Transverse colon (tissue), 4 donors: ENCODE data around the gene HTD2. TPM values are rescaled to one million over a fixed set of nuclear protein-coding genes. Genes with fewer than 3 reads are reported as not detected.

ENCODE experiments used
- DNase-seq: peaks from one replicate; pipeline ENCODE4 v3.0.0-alpha.2; 2019
- H3K27ac ChIP-seq, 4 donors: fragments of 200-600 bp; sonication (generic); 2 replicates each; pipeline ENCODE4 v1.5.1; 2016 to 2018; ENCODE audit warnings: inconsistent platforms in 4 of 4
- H3K27me3 ChIP-seq: fragments of 200-600 bp; sonication (generic); 2 replicates; pipeline ENCODE4 v1.5.1; 2017; ENCODE audit warnings: inconsistent platforms
- H3K36me3 ChIP-seq, 4 donors: fragments of 200-600 bp; sonication (generic); 2 replicates each; pipeline ENCODE4 v1.5.1; 2017 to 2019; ENCODE audit warnings: inconsistent platforms in 4 of 4
- H3K4me1 ChIP-seq, 4 donors: fragments of 200-600 bp; sonication (generic); 2 replicates each; pipeline ENCODE4 v1.5.1; 2017 to 2020; ENCODE audit warnings: inconsistent platforms in 4 of 4
- H3K4me3 ChIP-seq, 4 donors: fragments of 200-600 bp; sonication (generic); 1 replicate in 1 of 4; 2 replicates in 3 of 4; pipeline versions ENCODE4 v1.5.1 to v1.6.1; 2017 to 2019; ENCODE audit warnings: inconsistent platforms in 4 of 4
- H3K9me3 ChIP-seq, 2 donors: fragments of 200-600 bp; sonication (generic); 2 replicates each; pipeline ENCODE4 v1.5.1; 2017 to 2019; ENCODE audit warnings: inconsistent platforms in 2 of 2
- EP300 ChIP-seq: sonication (generic); formaldehyde crosslinking; IDR thresholded peaks from one replicate; pipeline ENCODE4 v1.6.1; 2017; ENCODE audit warnings: antibody characterized with exemption, low read depth
- POLR2A ChIP-seq: fragments of 450-650 bp; IDR thresholded peaks from one replicate; pipeline ENCODE4 v1.6.1; 2016; ENCODE audit warnings: antibody characterized with exemption, mild to moderate bottlenecking, moderate library complexity
- POLR2AphosphoS5 ChIP-seq, 3 donors: sonication (generic); formaldehyde crosslinking; IDR thresholded peaks; one replicate each; pipeline ENCODE4 v1.6.1; 2016; ENCODE audit warnings: antibody characterized with exemption in 3 of 3
- WGBS, 2 donors: methylation state at CpG; one replicate each; pipeline ENCODE4 v1.1.5; 2018; ENCODE audit warnings: low coverage in 1 of 2; 5-methylcytosine and 5-hydroxymethylcytosine counted together
- in situ Hi-C, 4 donors: fragments of 200-750 bp; cut with MboI; loops; one replicate each; pipeline versions ENCODE4 v1.15.0 to v1.15.1; 2017; ENCODE audit warnings: low sequenced_read_pairs in 3 of 4, low pct_ligation_motif_present in 1 of 4, low pct_unique_long_range_greater_than_20kb in 1 of 4
- intact Hi-C: fragments of 100-400 bp; cut with DNase I; formaldehyde crosslinking; loops from one replicate; pipeline ENCODE4 v1.15.1; 2023; ENCODE audit warnings: low total_unique reads
- total RNA-seq, 4 donors: library from RNA; depleted of rRNA; stranded (reverse); fragments of >200 nt; gene quantifications; one replicate each; pipeline ENCODE4 v1.1.0, GENCODE V29; 2016
- TF ChIP-seq, protein P1 (sequence below), 5 experiments: fragments of 200-600 bp in 3 of 5; fragments of 450-650 bp in 2 of 5; sonication (generic) in 3 of 5; IDR thresholded peaks; 1 replicate in 2 of 5; 2 replicates in 3 of 5; pipeline ENCODE4 v1.5.1; 2016 to 2017; ENCODE audit warnings: antibody characterized with exemption in 5 of 5, inconsistent platforms in 3 of 5, mild to moderate bottlenecking in 2 of 5, moderate library complexity in 1 of 5

The HTD2 gene
- total RNA-seq, 4 donors from 2014 or later: 11.1 to 16.9 (median 16.7) TPM; not detected in 1

DNA sequence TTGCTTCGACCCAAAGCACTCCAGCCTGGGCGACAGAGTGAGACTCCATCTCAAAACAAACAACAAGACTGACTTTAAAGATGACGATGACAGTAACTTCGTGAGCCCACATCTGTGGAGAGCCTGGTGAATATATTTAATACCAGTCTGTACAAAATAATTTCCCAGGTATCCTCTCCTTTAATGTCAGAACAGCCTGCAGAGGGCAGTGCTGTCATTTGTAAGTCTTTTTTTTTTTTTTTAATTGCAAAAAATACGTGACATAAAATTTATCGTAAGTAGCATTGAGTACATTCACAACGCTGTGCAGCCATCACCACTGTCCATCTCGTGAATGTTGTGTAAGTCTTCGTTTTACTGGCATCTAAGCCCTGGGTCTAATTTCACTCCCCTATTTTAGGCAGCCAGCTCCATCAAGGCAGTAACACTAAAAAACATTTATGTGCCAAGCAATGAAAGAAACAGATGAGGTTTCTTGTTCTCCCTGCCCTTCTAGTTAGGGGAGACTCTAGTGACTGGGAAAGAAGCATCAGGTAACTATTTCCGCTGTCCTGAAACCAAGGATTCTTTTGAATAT is 1.4 kb downstream of the HTD2 start:
- Histone ChIP-seq H3K36me3 (peaks cover 0 to 26% (median 13%) of the 10 kb centered on the region in 4 donors), H3K27me3 (no peaks in the 10 kb centered on the region), H3K4me1 (peaks cover 12 to 27% (median 23%) of the 10 kb centered on the region in 4 donors), H3K9me3 (no peaks in the 10 kb centered on the region), H3K27ac (peak overlapping the region; percentile 95 to 96 (median 96)), H3K4me3 (peak overlapping the region; percentile 65 to 92 (median 87))
- peak; percentile 46 for DNase-seq
- 19 to 20% methylated on average over 9 to 10 of the region's 10 CpGs for WGBS, 2 donors
- in situ Hi-C loops (loop anchor here in 1 of 4 donors (25.0 kb wide), 1 partner anchor 230 kb away; the partner anchor contains the start of gene ACOX2), intact Hi-C loops (loop anchor here (5.0 kb wide), 1 partner anchor 70 kb away; the partner anchor contains the start of gene ABHD6)
- TF ChIP-seq, protein P1, sequence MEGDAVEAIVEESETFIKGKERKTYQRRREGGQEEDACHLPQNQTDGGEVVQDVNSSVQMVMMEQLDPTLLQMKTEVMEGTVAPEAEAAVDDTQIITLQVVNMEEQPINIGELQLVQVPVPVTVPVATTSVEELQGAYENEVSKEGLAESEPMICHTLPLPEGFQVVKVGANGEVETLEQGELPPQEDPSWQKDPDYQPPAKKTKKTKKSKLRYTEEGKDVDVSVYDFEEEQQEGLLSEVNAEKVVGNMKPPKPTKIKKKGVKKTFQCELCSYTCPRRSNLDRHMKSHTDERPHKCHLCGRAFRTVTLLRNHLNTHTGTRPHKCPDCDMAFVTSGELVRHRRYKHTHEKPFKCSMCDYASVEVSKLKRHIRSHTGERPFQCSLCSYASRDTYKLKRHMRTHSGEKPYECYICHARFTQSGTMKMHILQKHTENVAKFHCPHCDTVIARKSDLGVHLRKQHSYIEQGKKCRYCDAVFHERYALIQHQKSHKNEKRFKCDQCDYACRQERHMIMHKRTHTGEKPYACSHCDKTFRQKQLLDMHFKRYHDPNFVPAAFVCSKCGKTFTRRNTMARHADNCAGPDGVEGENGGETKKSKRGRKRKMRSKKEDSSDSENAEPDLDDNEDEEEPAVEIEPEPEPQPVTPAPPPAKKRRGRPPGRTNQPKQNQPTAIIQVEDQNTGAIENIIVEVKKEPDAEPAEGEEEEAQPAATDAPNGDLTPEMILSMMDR (IDR thresholded peaks at IDR 0.05): peak; percentile 22 to 52 (median 37)
- TF ChIP-seq EP300 (no peak), POLR2AphosphoS5 (IDR thresholded peaks at IDR 0.05) (no peak)

DNA sequence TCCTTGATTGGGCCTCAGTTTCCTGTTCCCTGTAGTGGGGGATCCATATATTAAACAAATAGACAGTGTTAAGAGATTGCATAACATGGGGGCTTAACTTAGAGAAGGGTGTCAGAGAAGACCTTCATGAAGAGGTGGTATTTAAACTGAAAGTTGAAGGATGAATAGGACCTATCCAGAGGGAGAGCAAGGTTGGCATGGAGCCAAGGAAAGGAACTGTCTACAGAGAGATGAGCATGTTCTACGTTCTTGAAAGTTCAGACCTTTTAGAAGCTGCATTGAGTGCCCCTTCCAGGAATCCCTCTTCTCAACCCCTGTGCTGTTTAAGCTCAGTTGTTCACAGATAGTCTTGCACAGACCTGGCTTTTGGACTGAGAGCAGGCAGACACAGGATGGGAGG is 2.4 kb downstream of the HTD2 start:
- Histone ChIP-seq H3K4me3 (no peak overlapping the region), H3K27ac (peak overlapping the region in 2 of 4 donors; percentile 95 to 96), H3K27me3 (no peaks in the 10 kb centered on the region), H3K9me3 (no peaks in the 10 kb centered on the region), H3K4me1 (peaks cover 12 to 27% (median 23%) of the 10 kb centered on the region in 4 donors), H3K36me3 (peaks cover 0 to 29% (median 14%) of the 10 kb centered on the region in 4 donors)
- intact Hi-C loops: loop anchor here (5.0 kb wide), 1 partner anchor 71 kb away; the partner anchor contains the start of gene ABHD6
- DNase-seq: no peak
- in situ Hi-C loops: loop anchor here in 1 of 4 donors (25.0 kb wide), 1 partner anchor 229 kb away; the partner anchor contains the start of gene ACOX2
- WGBS, 2 donors: 38% methylated on average over 1 of the region's 1 CpG; no CpG with 5 or more reads in 1 of the 2 donors
- TF ChIP-seq POLR2A (no peak), EP300 (no peak), POLR2AphosphoS5 (IDR thresholded peaks at IDR 0.05) (no peak)
- TF ChIP-seq, protein P1 (IDR thresholded peaks at IDR 0.05): no peak

DNA sequence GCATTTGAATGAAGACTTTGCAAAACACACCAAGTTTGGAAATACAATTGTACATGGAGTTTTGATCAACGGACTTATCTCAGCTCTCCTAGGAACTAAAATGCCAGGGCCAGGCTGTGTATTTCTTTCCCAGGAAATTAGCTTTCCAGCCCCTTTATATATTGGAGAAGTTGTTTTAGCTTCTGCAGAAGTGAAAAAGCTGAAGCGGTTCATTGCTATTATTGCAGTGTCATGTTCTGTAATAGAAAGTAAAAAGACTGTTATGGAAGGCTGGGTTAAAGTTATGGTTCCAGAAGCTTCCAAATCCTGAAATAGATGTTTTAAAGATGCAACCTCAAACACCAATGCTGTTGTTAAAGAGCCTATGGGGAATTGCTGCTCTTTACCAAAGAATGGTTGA is 11.5 kb downstream of the HTD2 start:
- TF ChIP-seq EP300 (no peak), POLR2AphosphoS5 (IDR thresholded peaks at IDR 0.05) (no peak)
- Histone ChIP-seq H3K27ac (no peak overlapping the region), H3K4me1 (no peaks in the 10 kb centered on the region), H3K4me3 (no peak overlapping the region), H3K36me3 (peaks cover 0 to 45% (median 15%) of the 10 kb centered on the region in 4 donors), H3K27me3 (no peaks in the 10 kb centered on the region), H3K9me3 (no peaks in the 10 kb centered on the region)
- DNase-seq: no peak
- intact Hi-C loops (no loop called here), in situ Hi-C loops (loop anchor here in 1 of 4 donors (25.0 kb wide), 1 partner anchor 219 kb away; the partner anchor contains the start of gene ACOX2)
- 80 to 88% methylated on average over 2 of the region's 2 CpGs for WGBS, 2 donors

DNA sequence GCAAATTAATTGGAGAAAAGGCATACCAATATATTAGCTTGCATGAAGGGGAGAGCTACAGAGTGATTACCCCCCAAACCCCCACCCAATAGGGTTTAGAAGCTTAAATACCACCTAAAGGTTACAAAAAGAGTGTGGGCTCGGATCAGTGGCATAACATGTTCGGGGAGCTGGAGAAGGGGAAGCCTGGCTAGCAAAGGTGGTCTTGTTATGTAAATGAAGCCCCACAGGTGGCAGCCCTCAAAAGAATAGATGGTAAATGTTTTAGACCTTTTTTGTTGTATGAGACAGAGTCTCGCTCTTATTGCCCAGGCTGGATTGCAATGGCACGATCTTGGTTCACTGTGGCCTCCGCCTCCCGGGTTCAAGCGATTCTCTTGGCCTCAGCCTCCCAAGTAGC is 15.5 kb downstream of the HTD2 start:
- Histone ChIP-seq H3K27me3 (no peaks in the 10 kb centered on the region), H3K9me3 (no peaks in the 10 kb centered on the region), H3K4me1 (peaks cover 3 to 12% (median 10%) of the 10 kb centered on the region in 4 donors), H3K36me3 (peaks cover 0 to 15% (median 4%) of the 10 kb centered on the region in 4 donors), H3K27ac (no peak overlapping the region), H3K4me3 (no peak overlapping the region)
- WGBS, 2 donors: 97 to 98% methylated on average over 7 of the region's 7 CpGs
- TF ChIP-seq, protein P1 (IDR thresholded peaks at IDR 0.05): no peak
- TF ChIP-seq POLR2A (no peak), POLR2AphosphoS5 (IDR thresholded peaks at IDR 0.05) (no peak), EP300 (no peak)
- in situ Hi-C loops: loop anchor here in 3 of 4 donors (5.0 to 25.0 kb wide), 4 partner anchors 93 to 216 kb away; partner anchors contain the start of gene ACOX2 (in 2 of the 3)
- intact Hi-C loops: no loop called here
- DNase-seq: no peak
